VCaP (cell line): ENCODE data around the gene FARS2.

Source experiments
- H3K27ac ChIP-seq: fragments of 450-650 bp; 2 replicates; pipeline ENCODE4 v1.5.1; 2017
- CTCF ChIP-seq: fragments of 450-650 bp; conservative IDR thresholded peaks from 2 replicates; pipeline ENCODE4 v1.5.1; 2017; ENCODE audit warnings: mild to moderate bottlenecking, moderate library complexity

Gene FARS2

GRCh38 chr6:5462856-5463255 is 201.5 kb downstream of the FARS2 start:
- H3K27ac ChIP-seq: no peak overlapping the region
- no peak for TF ChIP-seq CTCF

DNA sequence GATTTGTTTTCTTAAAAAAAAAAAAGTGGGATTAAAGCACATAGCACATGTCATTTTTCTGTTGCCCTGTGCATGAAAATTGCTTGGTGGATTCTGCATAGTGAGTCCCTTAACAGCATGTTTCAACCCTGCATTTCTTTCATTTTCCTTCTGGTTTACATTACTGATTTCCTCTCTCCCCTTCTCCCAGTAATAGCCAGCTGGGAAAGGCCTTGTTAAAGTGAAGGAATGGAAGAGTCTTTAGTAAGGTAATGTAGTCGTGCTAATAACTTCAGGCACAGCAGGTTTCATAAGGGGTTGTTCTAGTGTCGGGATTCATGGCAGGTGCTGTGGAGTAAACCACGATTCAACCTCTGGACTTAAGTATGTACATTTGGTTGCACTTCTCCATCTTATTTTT is 202.4 kb downstream of the FARS2 start:
- no peak for TF ChIP-seq CTCF

DNA sequence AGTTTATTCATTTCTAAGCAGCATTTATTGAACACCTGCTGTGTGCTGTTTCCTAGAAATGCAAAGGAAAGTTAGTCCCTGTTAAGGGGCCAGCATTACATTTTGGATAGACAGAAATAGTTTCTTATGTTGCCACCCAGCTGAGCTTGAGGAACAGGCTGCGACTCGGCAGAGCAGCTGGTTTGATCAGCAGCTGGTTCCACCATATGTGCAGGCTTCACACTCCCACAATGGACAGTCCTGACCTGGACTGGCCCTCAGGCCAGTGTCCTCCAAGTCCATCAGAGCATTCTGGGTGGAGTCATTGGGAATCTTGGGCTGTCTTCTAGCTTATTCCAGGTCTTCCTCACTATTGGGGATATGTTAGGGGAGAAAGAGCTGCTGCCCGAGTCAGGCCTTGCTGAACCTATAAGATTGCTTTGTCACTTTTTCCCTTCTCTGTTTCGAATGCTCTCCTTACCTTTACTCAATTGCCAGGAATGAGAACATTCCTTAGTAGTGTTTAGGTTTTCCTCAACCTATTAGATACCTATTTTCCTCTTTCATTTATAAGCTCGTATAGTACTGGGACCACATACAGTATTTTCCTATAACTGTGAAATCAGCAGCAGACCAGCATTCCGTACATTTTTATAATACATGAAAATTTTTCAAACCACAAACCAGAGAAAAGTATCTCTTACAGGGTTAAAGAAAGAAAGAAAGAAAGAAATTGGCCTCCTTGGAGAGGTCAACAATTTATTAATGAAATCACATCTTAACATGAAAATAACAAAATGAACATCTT is 203.0 kb downstream of the FARS2 start:
- no peak overlapping the region for H3K27ac ChIP-seq
- no peak for TF ChIP-seq CTCF

More for the DNA sequence above, 202.4 kb downstream of the FARS2 start:
- no peak overlapping the region for H3K27ac ChIP-seq

DNA sequence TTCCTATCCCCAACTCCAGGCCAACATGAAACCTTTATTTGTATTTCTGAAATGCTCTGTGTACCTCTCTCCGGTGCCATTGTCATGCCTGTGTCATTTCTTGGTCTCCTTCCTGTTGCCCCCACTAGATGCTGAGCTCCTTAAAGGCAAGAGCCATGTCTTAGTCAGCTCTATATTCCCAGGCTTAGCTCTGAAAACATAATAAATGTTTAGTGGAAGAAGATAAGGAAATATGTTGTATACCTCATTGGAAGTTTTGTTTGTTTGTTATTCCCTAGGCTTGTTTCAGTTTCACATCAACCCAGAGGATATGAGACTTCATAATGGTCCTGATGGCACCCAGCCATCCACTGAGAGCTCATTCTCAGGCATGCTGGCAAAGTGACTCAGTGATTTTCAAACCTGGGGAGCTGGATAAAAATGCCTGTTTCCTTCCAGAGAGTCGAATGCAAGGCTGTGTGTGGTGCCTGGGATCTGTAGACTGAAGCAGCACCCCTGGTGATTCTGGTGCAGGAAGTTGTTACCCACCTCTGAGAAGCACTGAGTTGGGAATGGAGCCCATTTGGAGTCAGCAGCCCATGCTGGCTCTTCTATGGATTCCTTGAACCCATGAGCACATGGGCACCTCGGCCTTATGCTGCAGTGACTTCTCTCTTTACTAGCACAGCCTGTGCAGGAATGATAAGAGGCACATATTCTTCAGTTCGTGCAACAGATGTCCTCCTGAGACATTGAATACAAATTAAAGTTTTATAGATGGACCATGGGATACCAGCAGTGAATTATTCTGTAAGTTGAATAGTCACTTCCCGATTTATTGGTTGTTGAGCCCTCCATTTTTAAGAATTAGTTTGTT is 205.2 kb downstream of the FARS2 start:
- H3K27ac ChIP-seq: no peak overlapping the region
- no peak for TF ChIP-seq CTCF

DNA sequence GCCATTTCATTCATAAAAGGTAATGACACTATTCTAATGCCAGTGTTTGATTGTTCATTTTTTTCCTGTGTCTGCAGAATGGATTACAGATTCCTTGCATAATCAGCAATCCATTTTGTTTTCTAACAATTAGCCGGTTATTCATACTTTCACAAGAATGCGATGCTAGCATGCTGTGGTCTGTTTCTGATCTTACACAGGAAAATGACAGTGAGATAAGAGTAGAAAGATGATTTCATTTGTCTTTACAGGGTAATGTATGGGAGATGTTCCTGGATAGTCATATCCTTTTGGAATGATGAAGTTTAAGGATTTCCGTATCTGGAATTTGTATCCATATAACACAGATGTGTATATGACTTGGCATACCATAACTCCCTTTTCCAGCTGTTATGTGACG is 207.3 kb downstream of the FARS2 start:
- no peak for TF ChIP-seq CTCF
- H3K27ac ChIP-seq: no peak overlapping the region

DNA sequence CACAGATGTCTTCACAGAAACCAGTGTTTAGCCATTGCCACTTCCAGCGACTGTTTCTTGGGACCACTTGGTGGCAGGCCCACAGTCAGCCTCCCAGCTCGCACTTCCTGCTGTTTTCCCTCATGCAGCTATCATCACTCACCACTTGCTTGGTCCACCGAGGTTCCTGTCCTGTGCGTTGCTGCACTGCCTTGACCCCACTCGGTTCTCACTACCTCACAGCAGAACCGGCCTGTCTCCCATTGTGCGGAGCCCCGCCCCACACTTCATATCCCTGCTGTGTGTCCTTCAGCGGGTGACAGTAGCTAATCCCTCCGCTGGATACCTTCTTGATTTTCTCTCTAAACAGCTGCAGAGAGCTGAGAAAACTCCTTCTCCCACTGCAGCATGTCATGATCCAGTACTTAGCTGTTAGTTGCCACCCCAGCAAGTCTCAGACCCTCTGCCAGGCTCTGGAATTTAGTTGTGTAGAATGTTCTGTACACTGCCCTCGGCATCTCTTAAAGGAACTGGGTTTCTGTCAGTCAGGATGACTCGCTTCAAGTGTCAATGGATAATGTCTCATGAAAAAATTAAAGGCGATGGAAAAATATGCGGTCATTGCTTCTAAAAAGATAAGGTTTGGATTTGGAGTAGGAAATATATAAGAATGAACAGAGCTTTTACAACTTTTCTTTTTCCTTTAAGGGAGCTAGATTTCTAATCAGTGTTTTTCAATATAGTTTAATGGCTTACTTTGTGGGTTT is 208.0 kb downstream of the FARS2 start:
- no peak for TF ChIP-seq CTCF
- no peak overlapping the region for H3K27ac ChIP-seq

DNA sequence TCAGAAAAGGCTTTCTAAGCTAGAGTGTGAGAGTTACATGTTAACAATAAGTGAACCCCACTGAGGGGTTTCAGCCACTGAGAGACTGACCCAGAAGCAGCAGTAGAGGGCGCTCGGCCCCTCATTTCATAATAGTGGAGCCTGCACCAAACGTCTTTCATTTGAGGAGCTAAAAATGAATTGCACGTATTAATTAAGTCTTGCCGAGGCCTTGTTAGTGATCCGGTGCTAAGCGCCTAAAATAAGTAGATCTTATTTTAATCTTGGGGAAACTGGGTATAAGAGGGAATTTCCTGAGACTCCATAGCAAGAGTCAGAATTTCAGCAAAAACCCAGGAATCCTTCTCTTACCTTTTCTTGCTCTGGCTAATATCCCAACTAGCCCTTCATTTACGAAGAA is 209.7 kb downstream of the FARS2 start:
- TF ChIP-seq CTCF: peak; percentile 84
- no peak overlapping the region for H3K27ac ChIP-seq
